ENCODE results near the gene STPG2.

Gene STPG2

DNA sequence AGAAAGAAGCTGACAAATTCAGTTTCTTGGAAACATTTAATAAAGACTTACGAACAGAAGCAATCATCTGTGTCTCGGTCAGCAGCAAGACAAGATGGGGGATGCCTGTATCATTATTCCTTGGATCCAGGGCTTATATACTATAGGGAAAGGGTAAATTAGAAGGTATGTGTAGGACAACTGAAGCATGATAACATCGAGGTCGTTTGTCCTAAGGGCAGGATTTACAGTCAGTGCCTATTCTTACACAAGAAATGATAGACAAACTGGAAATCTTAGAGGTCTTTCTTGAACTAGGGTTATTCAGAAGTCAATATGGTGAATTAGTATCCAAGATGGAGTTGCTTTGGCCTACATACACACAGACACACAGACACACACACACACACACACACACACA is 553.0 kb downstream of the STPG2 start:
- Mint-ChIP-seq H3K9me3 (no peaks in the 10 kb centered on the region), H3K36me3 (ENCODE audit: low read depth) (no peaks in the 10 kb centered on the region), H3K27ac (no peak overlapping the region), H3K4me1 (no peaks in the 10 kb centered on the region), H3K4me3 (no peak overlapping the region), H3K27me3 (ENCODE audit: low read depth, poor library complexity) (no peaks in the 10 kb centered on the region)
- TF ChIP-seq, protein P1, sequence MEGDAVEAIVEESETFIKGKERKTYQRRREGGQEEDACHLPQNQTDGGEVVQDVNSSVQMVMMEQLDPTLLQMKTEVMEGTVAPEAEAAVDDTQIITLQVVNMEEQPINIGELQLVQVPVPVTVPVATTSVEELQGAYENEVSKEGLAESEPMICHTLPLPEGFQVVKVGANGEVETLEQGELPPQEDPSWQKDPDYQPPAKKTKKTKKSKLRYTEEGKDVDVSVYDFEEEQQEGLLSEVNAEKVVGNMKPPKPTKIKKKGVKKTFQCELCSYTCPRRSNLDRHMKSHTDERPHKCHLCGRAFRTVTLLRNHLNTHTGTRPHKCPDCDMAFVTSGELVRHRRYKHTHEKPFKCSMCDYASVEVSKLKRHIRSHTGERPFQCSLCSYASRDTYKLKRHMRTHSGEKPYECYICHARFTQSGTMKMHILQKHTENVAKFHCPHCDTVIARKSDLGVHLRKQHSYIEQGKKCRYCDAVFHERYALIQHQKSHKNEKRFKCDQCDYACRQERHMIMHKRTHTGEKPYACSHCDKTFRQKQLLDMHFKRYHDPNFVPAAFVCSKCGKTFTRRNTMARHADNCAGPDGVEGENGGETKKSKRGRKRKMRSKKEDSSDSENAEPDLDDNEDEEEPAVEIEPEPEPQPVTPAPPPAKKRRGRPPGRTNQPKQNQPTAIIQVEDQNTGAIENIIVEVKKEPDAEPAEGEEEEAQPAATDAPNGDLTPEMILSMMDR (IDR thresholded peaks at IDR 0.05): no peak
- DNase-seq: no peak

- no peak for DNase-seq
- TF ChIP-seq, protein P1 (IDR thresholded peaks at IDR 0.05): no peak
- Mint-ChIP-seq H3K4me3 (no peak overlapping the region), H3K36me3 (ENCODE audit: low read depth) (no peaks in the 10 kb centered on the region), H3K27me3 (ENCODE audit: low read depth, poor library complexity) (no peaks in the 10 kb centered on the region), H3K4me1 (no peaks in the 10 kb centered on the region), H3K9me3 (no peaks in the 10 kb centered on the region), H3K27ac (no peak overlapping the region)
Observed at GRCh38 chr4:97589481-97590196, 553.6 kb downstream of the STPG2 start.

DNA sequence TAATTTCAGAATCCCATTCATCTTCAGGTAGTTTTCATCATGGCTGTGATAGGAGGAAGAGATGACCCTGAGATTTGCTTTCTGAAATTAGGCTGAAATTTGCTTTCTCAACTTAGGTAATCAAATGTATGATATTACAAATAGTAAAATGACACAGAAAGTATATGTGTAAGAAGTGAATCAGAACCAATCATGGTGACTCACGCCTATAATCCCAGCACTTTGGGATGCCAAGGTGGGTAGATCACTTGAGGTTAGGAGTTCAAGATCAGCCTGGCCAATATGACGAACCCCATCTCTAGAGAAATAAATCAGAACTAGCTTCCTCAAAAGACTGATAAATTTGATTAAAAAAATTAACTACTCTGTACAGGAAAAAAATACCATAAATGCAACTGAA is 555.4 kb downstream of the STPG2 start:
- Mint-ChIP-seq H3K9me3 (no peaks in the 10 kb centered on the region), H3K36me3 (ENCODE audit: low read depth) (no peaks in the 10 kb centered on the region), H3K4me1 (no peaks in the 10 kb centered on the region), H3K4me3 (no peak overlapping the region), H3K27ac (no peak overlapping the region), H3K27me3 (ENCODE audit: low read depth, poor library complexity) (no peaks in the 10 kb centered on the region)
- TF ChIP-seq, protein P1 (IDR thresholded peaks at IDR 0.05): no peak
- DNase-seq: no peak

GRCh38 chr4:97585274-97585673 is 558.0 kb downstream of the STPG2 start:
- H3K27ac Mint-ChIP-seq: no peak overlapping the region
- H3K9me3 Mint-ChIP-seq: no peaks in the 10 kb centered on the region
- H3K36me3 Mint-ChIP-seq (ENCODE audit: low read depth): no peaks in the 10 kb centered on the region
- no peak for DNase-seq
- TF ChIP-seq, protein P1 (IDR thresholded peaks at IDR 0.05): no peak
- H3K4me1 Mint-ChIP-seq: no peaks in the 10 kb centered on the region
- H3K27me3 Mint-ChIP-seq (ENCODE audit: low read depth, poor library complexity): no peaks in the 10 kb centered on the region
- no peak overlapping the region for H3K4me3 Mint-ChIP-seq

GRCh38 chr4:97582890-97583289 is 560.4 kb downstream of the STPG2 start:
- TF ChIP-seq, protein P1 (IDR thresholded peaks at IDR 0.05): no peak
- Mint-ChIP-seq H3K9me3 (no peaks in the 10 kb centered on the region), H3K36me3 (ENCODE audit: low read depth) (no peaks in the 10 kb centered on the region), H3K27ac (no peak overlapping the region), H3K4me3 (no peak overlapping the region), H3K27me3 (ENCODE audit: low read depth, poor library complexity) (no peaks in the 10 kb centered on the region), H3K4me1 (no peaks in the 10 kb centered on the region)
- no peak for DNase-seq

GRCh38 chr4:97577004-97577403 is 566.3 kb downstream of the STPG2 start:
- Mint-ChIP-seq H3K4me1 (no peaks in the 10 kb centered on the region), H3K27me3 (ENCODE audit: low read depth, poor library complexity) (no peaks in the 10 kb centered on the region), H3K27ac (no peak overlapping the region), H3K9me3 (peaks cover 7% of the 10 kb centered on the region), H3K36me3 (ENCODE audit: low read depth) (no peaks in the 10 kb centered on the region), H3K4me3 (no peak overlapping the region)
- TF ChIP-seq, protein P1 (IDR thresholded peaks at IDR 0.05): no peak
- DNase-seq: no peak
